ENCODE measurements around the gene ODC1.

DNA sequence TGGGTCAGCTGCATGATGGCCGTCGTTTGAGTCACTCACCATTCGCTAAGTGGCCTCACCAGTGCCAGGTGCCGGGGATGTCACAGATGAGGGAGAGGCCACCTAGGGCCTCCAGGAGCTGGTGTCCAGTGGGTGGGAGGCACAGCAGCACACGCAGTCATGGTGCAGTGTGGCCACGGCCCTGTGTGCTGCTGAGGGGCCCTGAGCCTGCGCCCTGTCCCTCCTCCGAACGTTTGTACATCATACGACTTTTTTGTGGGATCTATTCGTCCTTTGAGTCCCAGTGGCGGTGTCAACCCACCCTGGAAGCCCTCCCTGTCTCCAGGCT, 30.1 kb upstream of the ODC1 start:
- TF ChIP-seq POLR2A (IDR thresholded peaks at IDR 0.05) (no peak), EP300 (IDR thresholded peaks at IDR 0.05) (no peak), POLR2AphosphoS5 (IDR thresholded peaks at IDR 0.05) (no peak)
- TF ChIP-seq, protein P1, sequence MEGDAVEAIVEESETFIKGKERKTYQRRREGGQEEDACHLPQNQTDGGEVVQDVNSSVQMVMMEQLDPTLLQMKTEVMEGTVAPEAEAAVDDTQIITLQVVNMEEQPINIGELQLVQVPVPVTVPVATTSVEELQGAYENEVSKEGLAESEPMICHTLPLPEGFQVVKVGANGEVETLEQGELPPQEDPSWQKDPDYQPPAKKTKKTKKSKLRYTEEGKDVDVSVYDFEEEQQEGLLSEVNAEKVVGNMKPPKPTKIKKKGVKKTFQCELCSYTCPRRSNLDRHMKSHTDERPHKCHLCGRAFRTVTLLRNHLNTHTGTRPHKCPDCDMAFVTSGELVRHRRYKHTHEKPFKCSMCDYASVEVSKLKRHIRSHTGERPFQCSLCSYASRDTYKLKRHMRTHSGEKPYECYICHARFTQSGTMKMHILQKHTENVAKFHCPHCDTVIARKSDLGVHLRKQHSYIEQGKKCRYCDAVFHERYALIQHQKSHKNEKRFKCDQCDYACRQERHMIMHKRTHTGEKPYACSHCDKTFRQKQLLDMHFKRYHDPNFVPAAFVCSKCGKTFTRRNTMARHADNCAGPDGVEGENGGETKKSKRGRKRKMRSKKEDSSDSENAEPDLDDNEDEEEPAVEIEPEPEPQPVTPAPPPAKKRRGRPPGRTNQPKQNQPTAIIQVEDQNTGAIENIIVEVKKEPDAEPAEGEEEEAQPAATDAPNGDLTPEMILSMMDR (IDR thresholded peaks at IDR 0.05): no peak

Data from upper lobe of left lung (tissue), 4 donors.